Inferior parietal cortex (tissue), 1 donor: ENCODE results near the gene GIPC2.
A peak's percentile ranks its signal among the peaks of the same experiment; 100 is the strongest.
"Not testable (repeated sequence)": the region's sequence is repeated elsewhere in the genome, so short reads cannot be mapped to it uniquely, and the experiment has no call there.

Source experiments
- DNase-seq: peaks from one replicate; pipeline ENCODE4 v3.0.0-alpha.2; 2016; ENCODE audit errors: extremely low spot score

GIPC2 gene, protein sequence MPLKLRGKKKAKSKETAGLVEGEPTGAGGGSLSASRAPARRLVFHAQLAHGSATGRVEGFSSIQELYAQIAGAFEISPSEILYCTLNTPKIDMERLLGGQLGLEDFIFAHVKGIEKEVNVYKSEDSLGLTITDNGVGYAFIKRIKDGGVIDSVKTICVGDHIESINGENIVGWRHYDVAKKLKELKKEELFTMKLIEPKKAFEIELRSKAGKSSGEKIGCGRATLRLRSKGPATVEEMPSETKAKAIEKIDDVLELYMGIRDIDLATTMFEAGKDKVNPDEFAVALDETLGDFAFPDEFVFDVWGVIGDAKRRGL

DNA sequence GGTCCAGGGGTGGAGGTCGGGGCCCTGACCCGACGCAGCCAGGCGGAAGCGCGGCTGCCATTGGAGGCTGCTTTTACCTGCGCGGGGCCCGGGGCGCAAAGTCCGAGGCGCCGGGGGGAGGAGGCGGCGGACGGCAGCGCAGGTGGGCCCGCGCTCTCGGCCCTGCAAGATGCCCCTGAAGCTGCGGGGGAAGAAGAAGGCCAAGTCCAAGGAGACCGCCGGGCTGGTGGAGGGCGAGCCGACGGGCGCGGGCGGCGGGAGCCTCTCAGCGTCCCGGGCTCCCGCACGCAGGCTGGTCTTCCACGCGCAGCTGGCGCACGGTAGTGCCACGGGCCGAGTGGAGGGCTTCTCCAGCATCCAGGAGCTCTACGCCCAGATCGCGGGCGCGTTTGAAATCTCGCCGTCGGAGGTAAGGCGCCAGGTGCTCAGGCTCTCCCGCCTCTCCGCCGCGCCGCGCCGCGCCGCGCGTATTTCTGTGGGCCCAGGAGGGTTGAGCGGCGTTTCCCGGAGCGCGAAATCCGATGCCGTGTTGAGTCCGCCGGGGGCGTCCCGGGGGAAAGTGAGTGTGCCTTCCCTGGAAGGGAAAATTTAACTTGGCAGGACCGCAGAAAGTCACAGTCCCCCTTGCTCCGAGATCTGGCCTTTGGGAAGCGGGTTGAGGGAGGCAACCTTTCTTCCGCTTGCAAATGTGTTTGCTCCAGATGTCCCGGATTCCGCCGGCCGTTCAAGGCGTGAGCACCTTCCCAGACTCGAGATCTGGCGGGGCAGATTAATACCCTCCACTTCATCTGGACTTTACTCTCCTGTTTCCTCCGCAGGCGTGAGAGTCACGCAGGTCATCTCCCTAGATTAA, at the start of gene GIPC2:
TSS of gene GIPC2 (plus strand) at position 41 of the 853 bp plus-strand sequence. CDS start at position 170, 129 bp downstream.
- DNase-seq: no peak

DNA sequence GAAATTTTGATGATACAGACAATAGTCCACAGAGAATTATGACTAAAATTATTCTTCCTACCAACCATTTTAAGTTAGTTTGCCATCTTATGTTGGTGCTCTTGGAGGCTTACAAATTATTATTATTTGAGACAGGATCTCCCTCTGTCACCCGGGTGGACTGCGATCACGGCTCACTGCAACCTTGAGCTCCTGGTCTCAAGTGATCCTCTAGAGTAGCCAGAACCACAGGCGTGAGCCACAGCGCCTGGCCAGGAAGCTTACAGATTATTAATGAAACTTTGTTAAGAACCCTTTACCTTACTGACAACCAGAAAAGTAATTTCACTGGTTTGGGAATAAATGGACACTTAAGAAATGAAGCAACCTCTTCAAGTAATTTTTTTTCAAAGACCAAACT, 49.0 kb upstream of the GIPC2 start:
- no peak for DNase-seq

DNA sequence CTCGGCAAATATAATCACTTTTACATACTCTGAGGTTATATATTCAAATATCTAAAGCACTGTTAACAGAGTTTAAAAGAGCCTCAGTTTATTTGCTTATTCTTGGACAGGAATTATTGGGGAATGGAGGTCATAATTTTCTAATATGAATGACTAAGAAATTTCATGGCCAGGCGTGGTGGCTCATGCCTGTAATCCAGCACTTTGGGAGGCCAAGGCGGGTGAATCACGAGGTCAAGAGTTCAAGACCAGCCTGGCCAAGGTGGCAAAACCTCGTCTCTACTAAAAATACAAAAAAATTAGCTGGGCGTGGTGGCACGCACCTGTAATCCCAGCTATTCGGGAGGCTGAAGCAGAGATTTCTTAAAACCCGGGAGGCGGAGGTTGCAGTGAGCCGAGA, 45.2 kb upstream of the GIPC2 start:
- not testable (repeated sequence) for DNase-seq

DNA sequence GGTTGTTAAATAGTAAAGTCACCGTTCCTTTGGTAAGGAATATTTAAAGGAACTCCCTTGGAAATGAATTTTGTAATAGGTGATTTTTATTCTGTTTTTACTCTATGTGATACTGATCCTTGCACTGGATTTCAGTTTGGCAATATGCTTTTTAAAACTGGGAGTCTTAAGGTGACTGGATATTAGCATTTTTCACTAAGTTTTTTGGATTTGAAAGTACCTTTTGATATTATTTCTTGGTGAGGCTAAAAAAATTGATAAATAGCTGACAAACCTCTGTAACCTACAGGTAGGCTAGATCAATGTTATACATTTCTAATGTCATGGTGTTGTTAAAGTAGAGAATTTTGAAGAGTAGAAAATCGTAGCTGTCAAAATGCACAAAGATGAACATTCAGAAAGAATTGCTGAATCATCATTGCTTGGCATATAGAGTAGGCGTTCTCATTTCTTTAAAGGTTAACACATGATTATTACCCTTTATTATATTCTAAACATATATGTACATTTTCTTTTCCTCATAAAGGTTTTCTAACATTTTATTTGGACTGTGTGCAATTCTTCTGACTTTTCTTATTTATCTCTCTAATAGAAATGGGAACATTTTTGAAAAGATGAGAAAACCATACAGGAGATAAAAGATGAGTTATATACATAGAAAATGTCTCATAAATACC, 42.6 kb upstream of the GIPC2 start:
- DNase-seq: peak; percentile 67

DNA sequence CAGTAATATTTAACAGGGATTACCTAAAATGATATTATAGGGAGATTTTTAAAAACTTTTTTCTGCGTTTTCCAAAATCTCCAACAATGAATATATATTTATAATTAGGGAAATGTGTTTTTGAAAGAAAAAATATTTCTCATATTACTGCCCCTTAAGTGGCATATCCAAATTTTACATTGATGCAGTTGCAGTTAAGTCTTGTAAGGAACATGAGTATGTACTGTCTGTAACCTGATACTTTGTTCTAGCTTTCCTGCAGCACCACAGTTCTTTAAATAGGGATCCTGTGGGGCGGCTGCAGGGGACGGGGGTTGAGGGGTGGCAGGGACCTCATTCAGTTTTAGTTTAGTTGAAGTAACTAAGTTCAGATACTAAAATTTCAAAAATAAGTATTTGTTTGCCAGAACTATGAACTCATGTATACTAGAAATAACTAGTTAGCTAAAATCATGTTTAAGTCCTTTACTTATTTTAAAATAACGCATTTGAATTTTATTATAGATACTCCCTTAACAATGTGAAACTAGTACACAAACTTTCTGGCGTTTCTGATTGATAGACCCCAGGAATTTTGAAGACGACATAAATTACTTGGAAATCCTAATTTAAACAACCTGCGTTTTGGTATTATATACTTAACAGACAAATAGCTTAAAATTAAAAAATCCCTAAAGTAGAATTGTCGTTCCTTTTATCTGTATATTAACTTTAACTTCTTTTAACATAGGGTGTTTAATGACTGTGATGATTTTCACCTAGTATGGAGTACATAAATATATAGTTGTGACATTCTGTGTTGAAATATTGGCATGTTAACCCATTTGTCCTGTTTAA, 41.7 kb upstream of the GIPC2 start:
- DNase-seq: peak; percentile 47

DNA sequence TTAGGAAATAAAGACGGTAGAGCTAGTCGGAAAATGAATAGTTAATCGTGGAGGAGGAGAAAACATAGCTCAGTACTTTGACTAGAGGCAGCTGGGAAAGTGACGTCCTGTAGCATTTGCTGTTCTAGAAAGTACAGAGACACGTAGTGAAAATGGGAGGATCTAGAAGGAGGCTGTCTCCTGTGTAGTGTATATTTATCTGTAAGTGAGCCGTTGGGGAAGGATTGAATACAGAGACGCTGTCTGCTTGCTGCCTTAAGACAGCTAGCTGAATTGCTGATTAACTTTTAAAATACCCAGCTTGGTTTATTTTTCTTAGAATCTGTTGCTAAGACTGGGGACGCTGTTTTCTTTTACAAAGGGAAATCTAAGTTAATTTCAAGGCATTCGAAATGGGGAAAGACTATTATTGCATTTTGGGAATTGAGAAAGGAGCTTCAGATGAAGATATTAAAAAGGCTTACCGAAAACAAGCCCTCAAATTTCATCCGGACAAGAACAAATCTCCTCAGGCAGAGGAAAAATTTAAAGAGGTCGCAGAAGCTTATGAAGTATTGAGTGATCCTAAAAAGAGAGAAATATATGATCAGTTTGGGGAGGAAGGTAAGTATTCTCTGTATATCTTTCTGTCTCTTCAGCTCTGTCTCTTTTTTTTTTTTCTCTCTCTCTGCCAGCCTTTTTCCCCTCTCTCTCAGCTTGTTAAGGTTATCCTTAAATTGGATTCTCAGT, 40.9 kb upstream of the GIPC2 start, which contains the start of gene DNAJB4:
TSS of gene DNAJB4 (plus strand) at position 221 of the 729 bp plus-strand sequence. CDS start at position 393, 172 bp downstream.
- peak; percentile 93 for DNase-seq

DNA sequence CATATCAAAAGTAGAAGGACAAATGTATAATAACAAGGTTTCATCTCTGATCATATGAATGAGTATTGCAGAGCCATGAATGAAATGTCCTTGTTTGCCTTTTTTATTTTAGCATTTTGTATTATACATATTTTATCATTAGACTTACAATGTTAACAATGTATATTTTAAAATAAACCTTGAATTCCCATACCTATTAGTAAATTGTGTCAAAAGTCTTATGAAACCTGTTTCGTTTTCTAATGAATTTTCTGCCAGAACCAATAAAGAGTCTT, 40.4 kb upstream of the GIPC2 start:
- no peak for DNase-seq

DNA sequence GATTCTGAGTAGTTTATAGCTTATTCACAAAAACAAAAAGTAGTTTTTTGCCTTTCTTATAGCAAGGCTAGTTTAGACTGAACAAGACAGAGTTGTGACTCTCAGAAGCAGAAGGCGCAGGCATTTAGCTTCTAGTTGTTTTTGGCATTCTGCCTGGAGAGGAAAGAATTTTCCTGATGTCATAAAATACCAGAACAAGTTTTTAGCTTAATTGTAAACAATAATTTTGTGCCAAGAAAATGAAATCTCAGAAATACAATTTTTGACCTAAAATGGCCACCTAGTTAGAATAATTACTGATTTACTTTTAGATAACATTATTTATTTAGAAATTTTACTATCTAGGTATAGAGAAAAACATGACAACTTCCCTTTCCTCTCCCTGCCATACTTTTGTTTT, 40.0 kb upstream of the GIPC2 start:
- DNase-seq: peak; percentile 75

DNA sequence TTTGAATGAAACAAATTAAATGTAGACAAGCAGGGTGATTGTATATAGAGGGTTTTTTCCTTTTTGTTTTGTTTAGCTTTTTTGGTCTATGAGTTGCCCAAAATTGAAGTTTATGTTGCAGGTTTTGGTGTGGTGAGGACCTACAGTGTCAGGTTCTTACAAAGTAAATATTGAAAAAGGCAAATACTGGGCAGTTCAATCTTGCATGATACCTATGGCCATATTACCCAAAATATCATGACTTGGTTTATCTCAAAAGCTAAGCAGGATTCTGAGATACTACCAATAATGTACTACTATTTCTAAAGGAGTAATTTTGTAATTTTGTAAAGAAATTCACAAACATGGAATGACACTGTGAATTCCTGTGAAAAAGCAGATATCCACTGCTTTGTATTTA, 39.2 kb upstream of the GIPC2 start:
- DNase-seq: no peak

DNA sequence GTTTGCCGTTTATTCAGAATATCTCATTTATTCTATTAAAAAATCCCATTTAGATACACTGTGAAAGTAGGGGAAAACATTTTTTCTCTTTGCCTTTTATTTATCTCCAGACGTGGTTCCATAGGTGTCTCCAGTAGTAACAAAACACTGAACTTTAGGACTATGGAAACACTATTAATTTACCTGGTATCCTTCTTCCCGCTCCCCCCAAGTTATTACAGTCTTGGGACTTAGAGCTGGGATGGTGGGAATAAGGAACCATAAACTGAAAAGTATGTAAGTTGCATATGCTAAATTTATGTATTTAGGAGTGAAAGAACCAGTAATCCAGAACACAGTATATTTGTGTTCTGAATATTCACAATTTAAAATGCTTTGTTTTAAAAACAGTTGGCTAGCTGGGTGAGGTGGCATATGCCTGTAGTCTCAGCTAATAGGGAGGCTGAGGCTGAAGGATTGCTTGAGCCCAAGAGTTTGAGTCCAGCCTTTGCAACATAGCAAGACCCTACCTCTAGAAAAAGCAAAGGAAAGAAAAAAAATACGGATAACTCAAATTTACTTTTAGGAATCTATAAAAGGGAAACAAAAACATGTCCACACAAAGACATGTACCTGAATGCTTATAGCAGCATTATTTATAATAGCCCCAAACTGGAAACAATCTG, 38.0 kb upstream of the GIPC2 start:
- DNase-seq: no peak

DNA sequence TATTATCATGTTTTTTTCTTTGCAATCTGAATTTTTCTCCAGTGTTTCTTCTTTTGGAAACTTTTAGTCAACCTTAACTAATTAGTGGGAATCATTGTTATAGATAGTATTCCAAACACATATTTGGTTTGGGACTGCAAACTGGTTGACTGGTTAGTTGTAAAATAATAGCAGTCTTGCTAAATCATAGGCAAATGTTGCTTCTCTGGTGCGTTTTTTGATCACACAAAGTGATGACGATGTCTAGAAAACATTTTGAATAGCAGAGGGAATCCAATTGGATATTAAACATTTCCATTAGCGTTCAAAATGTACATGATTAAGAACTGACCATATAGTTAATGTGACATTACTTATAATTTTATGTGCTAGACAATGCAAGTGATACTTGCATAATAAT, 36.5 kb upstream of the GIPC2 start:
- DNase-seq: no peak

DNA sequence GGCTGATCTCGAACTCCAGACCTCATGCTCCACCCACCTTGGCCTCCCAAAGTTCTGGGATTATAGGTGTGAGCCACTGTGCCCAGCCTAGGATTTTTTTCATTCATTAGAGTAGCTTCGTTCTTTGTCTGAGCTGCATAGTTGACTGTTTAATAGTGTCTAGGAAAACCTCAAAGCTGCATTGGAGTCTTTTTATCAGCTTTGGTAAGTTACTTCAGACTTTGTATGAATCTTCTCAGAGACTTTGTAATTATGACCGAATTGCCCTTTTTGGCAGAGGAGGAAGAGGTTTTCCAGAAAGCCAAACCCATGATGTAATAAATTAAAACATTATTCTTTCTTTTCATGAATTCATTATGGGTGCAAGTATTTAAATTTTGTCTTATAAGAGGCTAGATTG, 35.9 kb upstream of the GIPC2 start:
- no peak for DNase-seq

DNA sequence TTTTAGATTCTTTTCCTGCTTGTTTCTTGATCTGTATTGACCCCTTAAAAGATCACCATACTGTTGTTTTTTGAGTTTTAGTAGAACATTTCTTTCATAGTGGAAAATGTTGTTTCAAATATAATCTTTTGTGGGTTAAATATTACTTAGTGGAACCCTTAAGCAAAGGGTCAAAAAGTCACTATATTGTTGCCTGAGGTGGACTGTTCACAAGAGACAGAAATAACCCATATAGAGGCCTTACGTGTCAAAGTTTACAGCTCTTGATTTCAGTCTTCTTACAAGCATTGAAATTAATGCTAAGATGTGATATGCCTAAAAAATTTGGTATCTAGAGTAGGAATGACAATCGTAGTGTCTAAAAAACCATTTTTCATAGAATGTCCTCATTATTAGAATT, 34.7 kb upstream of the GIPC2 start:
- no peak for DNase-seq

DNA sequence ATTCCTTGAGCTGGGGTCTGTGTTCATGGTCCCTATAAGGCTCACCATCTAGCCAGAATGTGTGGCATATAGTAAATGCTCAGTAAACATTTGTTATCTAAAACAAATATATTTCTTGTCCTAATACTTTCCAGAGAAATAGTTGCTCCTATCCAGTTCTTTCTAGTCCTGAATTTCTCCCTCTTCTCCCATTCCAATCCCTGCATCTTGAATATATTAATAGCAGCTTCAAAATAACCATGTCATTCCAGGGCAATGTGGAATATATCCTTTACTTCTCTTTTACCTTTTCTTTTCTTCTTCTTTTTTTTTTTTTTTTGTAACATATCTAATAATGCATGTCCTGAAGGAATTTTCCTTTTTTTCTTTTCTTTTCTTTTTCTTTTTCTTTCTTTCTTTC, 30.6 kb upstream of the GIPC2 start:
- no peak for DNase-seq

DNA sequence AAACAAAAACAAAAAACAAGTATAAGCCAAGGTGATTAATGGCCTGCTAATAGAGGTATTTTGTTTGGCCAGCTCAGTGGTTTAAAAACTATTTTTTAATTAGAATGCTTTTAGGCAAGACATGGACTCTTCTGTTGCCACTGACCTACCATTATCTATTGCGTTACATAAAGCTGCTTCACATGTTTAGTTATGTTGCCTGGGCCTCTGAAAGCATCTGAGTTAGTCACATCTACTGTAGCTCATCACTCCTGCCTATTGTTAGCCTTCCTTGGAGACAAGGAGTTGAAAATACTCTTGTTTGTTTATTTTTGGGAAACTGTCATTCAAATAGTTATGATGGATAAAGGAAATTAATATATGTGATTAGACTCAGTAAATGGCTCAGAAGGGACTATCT, 26.7 kb upstream of the GIPC2 start:
- DNase-seq: no peak

DNA sequence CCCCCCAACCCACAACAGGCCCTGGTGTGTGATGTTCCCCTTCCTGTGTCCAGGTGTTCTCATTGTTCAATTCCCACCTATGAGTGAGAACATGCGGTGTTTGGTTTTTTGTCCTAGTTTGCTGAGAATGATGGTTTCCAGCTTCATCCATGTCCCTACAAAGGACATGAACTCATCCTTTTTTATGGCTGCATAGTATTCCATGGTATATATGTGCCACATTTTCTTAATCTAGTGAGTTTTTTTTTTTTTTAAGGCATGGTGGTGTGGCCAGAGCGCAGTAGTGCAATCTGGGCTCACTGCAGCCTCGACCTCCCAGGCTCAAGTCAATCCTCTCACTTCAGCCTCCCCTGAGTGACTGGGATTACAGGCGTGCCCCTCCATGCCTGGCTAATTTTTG, 24.6 kb upstream of the GIPC2 start:
- not testable (repeated sequence) for DNase-seq

DNA sequence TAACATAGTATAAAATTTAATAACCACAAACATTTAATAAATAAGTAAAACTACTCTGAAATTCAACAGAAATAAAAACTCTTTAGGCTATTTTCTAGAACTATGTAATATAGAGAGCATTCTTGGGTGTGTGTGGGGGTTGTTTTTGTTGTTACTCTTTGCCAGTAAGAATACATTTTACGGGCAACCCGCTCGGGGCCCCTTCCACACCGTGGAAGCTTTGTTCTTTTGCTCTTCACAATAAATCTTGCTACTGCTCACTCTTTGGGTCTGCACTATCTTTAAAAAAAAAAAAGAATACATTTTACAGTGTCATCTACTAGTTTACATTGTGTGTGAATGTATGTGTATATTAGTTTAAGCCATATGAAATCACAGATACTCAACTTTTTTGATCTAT, 16.0 kb upstream of the GIPC2 start:
- no peak for DNase-seq

DNA sequence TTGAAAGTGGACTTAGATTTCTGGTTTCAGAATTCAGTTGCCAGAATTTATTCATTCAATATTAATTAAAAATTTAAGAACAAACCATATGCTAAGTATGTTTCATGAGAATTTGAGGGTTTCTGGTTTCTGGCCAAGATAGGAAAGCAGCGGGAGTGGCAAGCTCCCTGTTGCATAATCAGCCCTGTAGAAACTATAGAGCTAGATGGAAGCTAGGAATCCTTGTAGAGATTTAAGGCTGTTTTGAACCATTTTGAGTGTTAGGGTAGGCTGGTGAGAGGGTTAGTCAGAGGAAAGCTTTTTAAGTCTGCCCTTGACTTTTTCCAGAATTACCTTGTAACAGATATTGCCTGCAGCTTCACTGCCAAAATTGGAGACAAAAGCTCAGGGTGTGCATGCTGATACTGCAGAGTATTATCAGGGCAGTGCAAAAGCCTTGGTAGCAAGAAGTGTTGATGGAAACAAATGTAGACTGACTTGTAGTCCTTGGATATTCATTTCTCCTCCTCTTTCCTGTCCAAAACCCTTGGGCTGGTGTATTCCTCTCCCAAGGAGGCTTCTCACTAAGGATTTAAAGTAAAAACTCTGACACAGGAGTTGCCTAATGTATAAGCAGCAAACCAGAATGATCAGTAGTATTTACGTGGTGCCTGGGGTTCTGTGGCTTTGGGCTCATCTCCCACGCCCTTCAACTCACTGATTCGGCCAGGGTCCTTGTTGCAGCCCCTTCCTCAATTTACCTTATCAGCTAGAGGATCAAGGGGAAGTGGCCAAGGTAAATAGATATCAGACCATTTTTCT, 12.6 kb upstream of the GIPC2 start:
- no peak for DNase-seq

DNA sequence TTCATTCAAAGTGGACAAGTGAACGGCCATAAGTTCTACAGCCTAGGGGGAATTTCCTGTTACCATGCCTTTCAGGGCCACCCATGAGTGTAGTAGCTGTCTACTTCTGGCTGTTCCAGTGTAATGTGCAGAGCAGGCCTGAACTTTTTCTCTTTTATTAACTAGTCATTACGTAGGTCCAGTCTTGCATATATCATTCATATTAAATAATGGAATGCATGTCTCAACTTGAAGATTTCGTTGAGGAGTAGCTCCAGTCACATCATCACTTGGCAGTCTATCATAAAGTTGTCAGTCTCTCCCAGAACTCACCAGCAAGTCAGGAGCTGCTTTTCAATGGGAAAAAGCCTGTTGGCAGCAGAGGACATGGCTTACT, 12.0 kb upstream of the GIPC2 start:
- no peak for DNase-seq

DNA sequence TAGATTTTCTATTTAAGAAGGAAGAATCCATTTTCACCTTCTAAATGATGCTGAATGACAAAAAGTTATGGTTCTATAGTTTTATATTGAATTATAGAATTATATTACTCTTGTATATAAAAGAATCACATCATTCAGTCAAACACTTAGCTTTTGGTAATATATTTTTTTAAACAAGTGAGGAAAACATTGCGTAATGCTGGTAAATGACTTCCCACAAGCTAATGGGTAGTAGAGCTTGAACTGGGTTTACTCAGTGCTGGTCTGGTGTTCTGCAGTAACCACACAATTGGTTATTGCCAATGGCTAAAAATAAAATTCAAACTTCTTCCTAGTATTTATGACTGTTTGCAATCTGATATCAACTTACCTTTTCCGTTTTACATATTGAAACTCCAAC, 10.6 kb upstream of the GIPC2 start:
- DNase-seq: no peak
